OCI-LY1 (cell line): ENCODE measurements around the gene LIAS.
A peak's percentile ranks its signal among the peaks of the same experiment; 100 is the strongest.

Experiments used
- H2AFZ ChIP-seq: fragments of 200-600 bp; sonication (generic), shearing (Covaris generic); 2 replicates; pipeline ENCODE4 v1.6.0; 2014; ENCODE audit warnings: antibody characterized with exemption, mild to moderate bottlenecking, low read length
- H3F3A ChIP-seq: fragments of 200-600 bp; sonication (generic), shearing (Covaris generic); 2 replicates; pipeline ENCODE4 v1.6.0; 2014; ENCODE audit warnings: mild to moderate bottlenecking, antibody characterized with exemption, low read length, moderate library complexity; ENCODE audit not compliant: insufficient read depth
- H3K27ac ChIP-seq: fragments of 200-600 bp; sonication (generic); 2 replicates; pipeline ENCODE4 v1.5.1; 2014; ENCODE audit warnings: low read length, mixed run types, mild to moderate bottlenecking, low read depth; ENCODE audit not compliant: poor library complexity, severe bottlenecking
- H3K27me3 ChIP-seq: fragments of 200-600 bp; sonication (generic); 2 replicates; pipeline ENCODE4 v1.6.0; 2014; ENCODE audit warnings: antibody characterized with exemption, mild to moderate bottlenecking, low read length, moderate library complexity; ENCODE audit not compliant: insufficient read depth
- H3K36me3 ChIP-seq: fragments of 200-600 bp; sonication (generic); 2 replicates; pipeline ENCODE4 v1.6.1; 2014; ENCODE audit warnings: mild to moderate bottlenecking, antibody characterized with exemption, low read length, moderate library complexity, mixed read lengths; ENCODE audit not compliant: insufficient read depth
- H3K4me1 ChIP-seq: fragments of 200-600 bp; sonication (generic); 2 replicates; pipeline ENCODE4 v1.5.1; 2014; ENCODE audit warnings: mild to moderate bottlenecking, low read length, moderate library complexity; ENCODE audit not compliant: insufficient read depth, severe bottlenecking
- H3K4me2 ChIP-seq: fragments of 200-600 bp; sonication (generic), shearing (Covaris generic); 2 replicates; pipeline ENCODE4 v1.6.1; 2014; ENCODE audit warnings: low read length
- H3K4me3 ChIP-seq: fragments of 200-600 bp; sonication (generic); 2 replicates; pipeline ENCODE4 v1.5.1; 2014; ENCODE audit warnings: low read length, low read depth, mild to moderate bottlenecking, mixed read lengths; ENCODE audit not compliant: poor library complexity, severe bottlenecking
- H3K79me2 ChIP-seq: fragments of 200-600 bp; shearing (Covaris generic); 2 replicates; pipeline ENCODE4 v1.6.1; 2016; ENCODE audit warnings: mixed run types, low read length, mixed read lengths; ENCODE audit not compliant: insufficient read depth
- H3K9ac ChIP-seq: fragments of 200-600 bp; sonication (generic), shearing (Covaris generic); 2 replicates; pipeline ENCODE4 v1.6.1; 2014; ENCODE audit warnings: mild to moderate bottlenecking, low read length, mixed read lengths
- H3K9me2 ChIP-seq: fragments of 200-600 bp; sonication (generic), shearing (Covaris generic); 2 replicates; pipeline ENCODE4 v1.6.1; 2014; ENCODE audit warnings: low read depth, mild to moderate bottlenecking, low read length, mixed read lengths
- H3K9me3 ChIP-seq: fragments of 200-600 bp; shearing (Covaris generic); 2 replicates; pipeline ENCODE4 v1.6.1; 2014; ENCODE audit warnings: low read length, mixed read lengths
- H4K20me1 ChIP-seq: fragments of 200-600 bp; sonication (generic), shearing (Covaris generic); 2 replicates; pipeline ENCODE4 v1.6.0; 2016; ENCODE audit warnings: mild to moderate bottlenecking, low read length; ENCODE audit not compliant: insufficient read depth
- EZH2 ChIP-seq: fragments of 200-600 bp; sonication (generic), shearing (Covaris generic); IDR thresholded peaks from 2 replicates; pipeline ENCODE4 v1.8.0; 2017; ENCODE audit warnings: borderline replicate concordance, mixed run types, mild to moderate bottlenecking, antibody characterized with exemption, low read length, moderate library complexity, mixed read lengths
- TF ChIP-seq, protein P1 (sequence below): fragments of 200-600 bp; sonication (generic), shearing (Covaris generic); IDR thresholded peaks from 2 replicates; pipeline ENCODE4 v1.5.1; 2017; ENCODE audit warnings: mild to moderate bottlenecking, antibody characterized with exemption, low read length, moderate library complexity, mixed read lengths

The LIAS gene

DNA sequence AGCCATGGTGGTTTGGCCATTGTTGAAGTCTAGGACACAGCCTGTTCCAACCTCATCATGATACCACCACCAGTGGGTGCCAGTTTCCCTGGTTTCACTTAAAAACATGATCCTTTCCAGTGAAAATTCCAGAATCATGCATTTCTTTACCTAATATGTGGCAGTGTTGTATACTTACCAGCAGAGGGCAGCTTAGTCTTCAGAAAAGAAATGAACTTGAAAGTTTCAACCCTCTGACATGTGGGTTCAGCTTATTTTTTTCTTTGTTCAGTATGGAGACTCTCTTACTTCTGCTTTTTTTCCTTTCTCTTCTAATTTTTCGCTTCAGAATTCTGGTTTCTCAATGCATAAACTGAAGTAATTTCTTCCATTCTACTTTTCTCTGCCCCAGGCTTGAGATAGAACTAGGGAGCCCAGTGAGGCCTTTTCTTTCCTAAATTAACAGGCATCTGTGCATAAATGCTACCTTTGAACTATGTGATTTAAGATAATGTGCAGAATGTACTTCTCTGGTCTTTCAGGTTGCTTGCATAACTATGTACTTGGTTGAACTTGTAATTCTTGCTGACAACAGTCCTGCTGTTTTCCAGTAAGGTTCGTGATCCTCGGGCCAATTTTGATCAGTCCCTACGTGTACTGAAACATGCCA, 10.7 kb downstream of the LIAS start:
- H3K9me3 ChIP-seq = no peaks in the 10 kb centered on the region
- H3K9ac ChIP-seq = peak overlapping the region; percentile 16; the same call in 1 of the 2 replicates
- H3K79me2 ChIP-seq = no peaks in the 10 kb centered on the region
- H3K9me2 ChIP-seq = no peaks in the 10 kb centered on the region
- H3K4me2 ChIP-seq = no peak overlapping the region
- peak overlapping the region; percentile 24 for H3K27ac ChIP-seq
- H3K4me3 ChIP-seq = no peak overlapping the region
- H3K36me3 ChIP-seq = peaks cover 43% of the 10 kb centered on the region; the same call in 1 of the 2 replicates
- H3K4me1 ChIP-seq = peaks cover 11% of the 10 kb centered on the region
- H4K20me1 ChIP-seq = no peaks in the 10 kb centered on the region
- H3F3A ChIP-seq = no peaks in the 10 kb centered on the region
- H2AFZ ChIP-seq = no peak overlapping the region
- H3K27me3 ChIP-seq = no peaks in the 10 kb centered on the region
- TF ChIP-seq EZH2 = no peak
- TF ChIP-seq, protein P1, sequence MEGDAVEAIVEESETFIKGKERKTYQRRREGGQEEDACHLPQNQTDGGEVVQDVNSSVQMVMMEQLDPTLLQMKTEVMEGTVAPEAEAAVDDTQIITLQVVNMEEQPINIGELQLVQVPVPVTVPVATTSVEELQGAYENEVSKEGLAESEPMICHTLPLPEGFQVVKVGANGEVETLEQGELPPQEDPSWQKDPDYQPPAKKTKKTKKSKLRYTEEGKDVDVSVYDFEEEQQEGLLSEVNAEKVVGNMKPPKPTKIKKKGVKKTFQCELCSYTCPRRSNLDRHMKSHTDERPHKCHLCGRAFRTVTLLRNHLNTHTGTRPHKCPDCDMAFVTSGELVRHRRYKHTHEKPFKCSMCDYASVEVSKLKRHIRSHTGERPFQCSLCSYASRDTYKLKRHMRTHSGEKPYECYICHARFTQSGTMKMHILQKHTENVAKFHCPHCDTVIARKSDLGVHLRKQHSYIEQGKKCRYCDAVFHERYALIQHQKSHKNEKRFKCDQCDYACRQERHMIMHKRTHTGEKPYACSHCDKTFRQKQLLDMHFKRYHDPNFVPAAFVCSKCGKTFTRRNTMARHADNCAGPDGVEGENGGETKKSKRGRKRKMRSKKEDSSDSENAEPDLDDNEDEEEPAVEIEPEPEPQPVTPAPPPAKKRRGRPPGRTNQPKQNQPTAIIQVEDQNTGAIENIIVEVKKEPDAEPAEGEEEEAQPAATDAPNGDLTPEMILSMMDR = peak; percentile 91

DNA sequence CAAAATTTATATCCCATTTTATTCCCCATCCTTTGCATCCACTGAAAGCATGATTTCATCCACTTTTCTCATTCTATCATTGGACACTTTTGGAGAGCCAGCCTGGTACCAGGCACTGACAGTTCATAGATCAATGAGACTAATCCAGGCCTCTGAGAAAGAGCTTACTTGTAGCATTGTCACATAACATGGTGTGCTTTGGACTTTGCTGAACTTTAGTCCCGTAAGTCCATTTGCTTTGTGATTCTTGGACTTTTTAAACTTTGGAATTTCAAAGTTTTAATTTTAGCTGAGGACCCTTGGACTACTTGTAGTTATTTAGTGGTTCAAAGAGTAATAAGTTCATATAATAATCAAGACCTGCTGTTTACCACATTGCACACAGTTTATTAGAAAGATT, 11.5 kb downstream of the LIAS start:
- Histone ChIP-seq H3K4me2 (no peak overlapping the region), H4K20me1 (no peaks in the 10 kb centered on the region), H3K27me3 (no peaks in the 10 kb centered on the region), H3K4me3 (no peak overlapping the region), H3F3A (no peaks in the 10 kb centered on the region), H3K79me2 (no peaks in the 10 kb centered on the region), H2AFZ (no peak overlapping the region), H3K9me3 (no peaks in the 10 kb centered on the region), H3K9me2 (no peaks in the 10 kb centered on the region), H3K4me1 (peaks cover 8% of the 10 kb centered on the region), H3K36me3 (peaks cover 34% of the 10 kb centered on the region; the same call in 1 of the 2 replicates), H3K9ac (no peak overlapping the region), H3K27ac (no peak overlapping the region)
- TF ChIP-seq EZH2 = no peak
- TF ChIP-seq, protein P1 = no peak

DNA sequence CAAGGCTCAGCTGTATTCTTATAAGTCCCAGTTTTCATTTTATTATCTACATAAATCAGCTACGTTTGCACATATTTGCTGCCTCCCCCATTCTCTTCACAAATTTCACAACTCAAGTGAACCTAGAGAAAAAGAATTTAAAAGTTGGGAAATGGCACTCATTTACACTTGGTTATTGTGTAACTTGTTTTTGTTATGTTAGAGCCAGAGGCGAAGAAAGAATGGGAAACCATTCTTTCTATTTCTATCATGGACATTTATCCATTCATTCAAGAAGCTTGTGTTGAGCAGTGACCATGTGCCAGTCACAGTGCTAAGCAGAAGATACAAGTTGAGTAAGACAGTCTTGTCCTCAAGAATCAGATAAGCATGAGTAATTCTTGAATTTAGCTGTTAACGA, 13.5 kb downstream of the LIAS start:
- H3K27ac ChIP-seq = no peak overlapping the region
- no peaks in the 10 kb centered on the region for H3K9me2 ChIP-seq
- no peak overlapping the region for H3K9ac ChIP-seq
- H3F3A ChIP-seq = no peaks in the 10 kb centered on the region
- peaks cover 8% of the 10 kb centered on the region for H3K4me1 ChIP-seq
- no peak overlapping the region for H2AFZ ChIP-seq
- H3K9me3 ChIP-seq = no peaks in the 10 kb centered on the region
- H3K36me3 ChIP-seq = peaks cover 30% of the 10 kb centered on the region
- no peak overlapping the region for H3K4me2 ChIP-seq
- no peaks in the 10 kb centered on the region for H3K79me2 ChIP-seq
- no peak for TF ChIP-seq EZH2
- TF ChIP-seq, protein P1 = no peak
- no peaks in the 10 kb centered on the region for H3K27me3 ChIP-seq
- H4K20me1 ChIP-seq = no peaks in the 10 kb centered on the region
- no peak overlapping the region for H3K4me3 ChIP-seq
